ENCODE data around the gene FERMT3. TPM values are rescaled to one million over a fixed set of nuclear protein-coding genes. Genes with fewer than 3 reads are reported as not detected.

Gene FERMT3
- total RNA-seq, 1 experiment from 2014 or later: 0.80 TPM

Other genes starting within 250 kb of the FERMT3 start
- gene COX8A, start 232.1 kb upstream of the FERMT3 start, total RNA-seq (2014; rRNA removed; shearing (Covaris generic)): 836 and 1,175 TPM in 2 replicates
- gene OTUB1, start 220.3 kb upstream of the FERMT3 start, total RNA-seq (2014; rRNA removed; shearing (Covaris generic)): 76.6 and 77.4 TPM in 2 replicates
- 0.94 and 1.7 TPM in 2 replicates for gene FLRT1, start 170.8 kb upstream of the FERMT3 start, total RNA-seq (2014; rRNA removed; shearing (Covaris generic))
- gene MACROD1, start 40.6 kb upstream of the FERMT3 start, total RNA-seq (2014; rRNA removed; shearing (Covaris generic)): 30.9 and 52.9 TPM in 2 replicates
- gene STIP1, start 20.6 kb upstream of the FERMT3 start, total RNA-seq (2014; rRNA removed; shearing (Covaris generic)): 263 and 278 TPM in 2 replicates
- gene TRPT1, start 19.5 kb downstream of the FERMT3 start, total RNA-seq (2014; rRNA removed; shearing (Covaris generic)): 75.6 and 76.0 TPM in 2 replicates
- gene NUDT22, start 19.6 kb downstream of the FERMT3 start, total RNA-seq (2014; rRNA removed; shearing (Covaris generic)): 73.3 and 75.9 TPM in 2 replicates
- gene DNAJC4, start 23.8 kb downstream of the FERMT3 start, total RNA-seq (2014; rRNA removed; shearing (Covaris generic)): 12.0 and 18.0 TPM in 2 replicates
- 17.6 and 22.4 TPM in 2 replicates for gene VEGFB, start 27.9 kb downstream of the FERMT3 start, total RNA-seq (2014; rRNA removed; shearing (Covaris generic))
- gene FKBP2, start 34.4 kb downstream of the FERMT3 start, total RNA-seq (2014; rRNA removed; shearing (Covaris generic)): 62.0 and 63.8 TPM in 2 replicates
- gene PPP1R14B, start 40.2 kb downstream of the FERMT3 start, total RNA-seq (2014; rRNA removed; shearing (Covaris generic)): 461 and 540 TPM in 2 replicates
- 70.0 and 87.0 TPM in 2 replicates for gene PLCB3, start 44.8 kb downstream of the FERMT3 start, total RNA-seq (2014; rRNA removed; shearing (Covaris generic))
- 46.0 and 71.8 TPM in 2 replicates for gene BAD, start 77.9 kb downstream of the FERMT3 start, total RNA-seq (2014; rRNA removed; shearing (Covaris generic))
- 26.3 and 29.5 TPM in 2 replicates for gene GPR137, start 79.1 kb downstream of the FERMT3 start, total RNA-seq (2014; rRNA removed; shearing (Covaris generic))
- not detected in 2 replicates for gene KCNK4, start 84.6 kb downstream of the FERMT3 start, total RNA-seq (2014; rRNA removed; shearing (Covaris generic))
- 0.38 and 1.00 TPM in 2 replicates for gene CATSPERZ, start 93.6 kb downstream of the FERMT3 start, total RNA-seq (2014; rRNA removed; shearing (Covaris generic))
- 80.5 and 94.8 TPM in 2 replicates for gene ESRRA, start 98.8 kb downstream of the FERMT3 start, total RNA-seq (2014; rRNA removed; shearing (Covaris generic))
- gene TRMT112, start 110.8 kb downstream of the FERMT3 start, total RNA-seq (2014; rRNA removed; shearing (Covaris generic)): 261 and 314 TPM in 2 replicates
- gene PRDX5, start 111.4 kb downstream of the FERMT3 start, total RNA-seq (2014; rRNA removed; shearing (Covaris generic)): 272 and 303 TPM in 2 replicates
- 7.7 and 9.9 TPM in 2 replicates for gene CCDC88B, start 133.5 kb downstream of the FERMT3 start, total RNA-seq (2014; rRNA removed; shearing (Covaris generic))
- 16.0 and 17.6 TPM in 2 replicates for gene RPS6KA4, start 152.4 kb downstream of the FERMT3 start, total RNA-seq (2014; rRNA removed; shearing (Covaris generic))